Suppressor macrophage (primary cell): ENCODE data around the gene RSRC1.

Source experiments
- DNase-seq, 4 experiments: peaks; one replicate each; pipeline ENCODE4 v3.0.0-alpha.2; 2020 to 2022

The RSRC1 gene

GRCh38 chr3:158128755-158129154 lies 18.9 kb downstream of the RSRC1 start:
- no peak for DNase-seq

GRCh38 chr3:158134363-158134762 lies 24.5 kb downstream of the RSRC1 start:
- no peak for DNase-seq

GRCh38 chr3:158140396-158140795 lies 30.5 kb downstream of the RSRC1 start:
- no peak for DNase-seq

GRCh38 chr3:158148218-158148617 lies 38.3 kb downstream of the RSRC1 start:
- no peak for DNase-seq

GRCh38 chr3:158152186-158152585 lies 42.3 kb downstream of the RSRC1 start:
- no peak for DNase-seq

GRCh38 chr3:158158969-158159368 lies 49.1 kb downstream of the RSRC1 start:
- no peak for DNase-seq

GRCh38 chr3:158159714-158160113 lies 49.8 kb downstream of the RSRC1 start:
- no peak for DNase-seq

- DNase-seq = peak; percentile 9 to 52 (median 25)
Measured at GRCh38 chr3:158160958-158161357, 51.1 kb downstream of the RSRC1 start.

GRCh38 chr3:158165141-158165655 lies 55.3 kb downstream of the RSRC1 start:
- DNase-seq = no peak

- DNase-seq = peak in 2 of 4 experiments; percentile 40 to 44
Measured at GRCh38 chr3:158165730-158166129, 55.8 kb downstream of the RSRC1 start.

GRCh38 chr3:158166223-158166622 lies 56.3 kb downstream of the RSRC1 start:
- no peak for DNase-seq

GRCh38 chr3:158167737-158168557 lies 58.1 kb downstream of the RSRC1 start:
- peak; percentile 54 to 94 (median 77) for DNase-seq

- DNase-seq = no peak
Measured at GRCh38 chr3:158169091-158169491, 59.2 kb downstream of the RSRC1 start.

GRCh38 chr3:158181096-158181495 lies 71.2 kb downstream of the RSRC1 start:
- DNase-seq = no peak

- no peak for DNase-seq
Measured at GRCh38 chr3:158185711-158186110, 75.8 kb downstream of the RSRC1 start.

- peak in 1 of 4 experiments; percentile 3 for DNase-seq
Measured at GRCh38 chr3:158200955-158201354, 91.1 kb downstream of the RSRC1 start.

GRCh38 chr3:158205324-158205723 lies 95.4 kb downstream of the RSRC1 start:
- no peak for DNase-seq

GRCh38 chr3:158205994-158206393 lies 96.1 kb downstream of the RSRC1 start:
- DNase-seq = no peak

GRCh38 chr3:158210067-158210466 lies 100.2 kb downstream of the RSRC1 start:
- DNase-seq = no peak

- DNase-seq = no peak
Measured at GRCh38 chr3:158213461-158213860, 103.6 kb downstream of the RSRC1 start.

- DNase-seq = no peak
Measured at GRCh38 chr3:158217992-158218391, 108.1 kb downstream of the RSRC1 start.

- DNase-seq = no peak
Measured at GRCh38 chr3:158220575-158220974, 110.7 kb downstream of the RSRC1 start.

- no peak for DNase-seq
Measured at GRCh38 chr3:158221426-158221825, 111.5 kb downstream of the RSRC1 start.

- no peak for DNase-seq
Measured at GRCh38 chr3:158226429-158226828, 116.5 kb downstream of the RSRC1 start.
